PFSK-1 (cell line): ENCODE measurements around the gene ZBTB24.

Experiments
- POLR2AphosphoS5 ChIP-seq: IDR thresholded peaks from 2 replicates; pipeline ENCODE4 v1.6.1; 2012; ENCODE audit warnings: low read depth, mild to moderate bottlenecking, control low read depth, low read length, moderate library complexity
- TAF1 ChIP-seq: IDR thresholded peaks from 2 replicates; pipeline ENCODE4 v1.6.1; 2012; ENCODE audit warnings: low read length, control low read depth, borderline replicate concordance; ENCODE audit not compliant: insufficient read depth
- TF ChIP-seq, protein P1 (sequence below), 2 experiments: IDR thresholded peaks; 2 replicates each; pipeline versions ENCODE4 v1.6.1 to v1.8.0; 2011 to 2012; ENCODE audit warnings: low read depth in 2 of 2, low read length in 2 of 2, control low read depth in 1 of 2, inconsistent platforms in 1 of 2, mild to moderate bottlenecking in 1 of 2, moderate library complexity in 1 of 2; ENCODE audit not compliant: insufficient read depth in 1 of 2

DNA sequence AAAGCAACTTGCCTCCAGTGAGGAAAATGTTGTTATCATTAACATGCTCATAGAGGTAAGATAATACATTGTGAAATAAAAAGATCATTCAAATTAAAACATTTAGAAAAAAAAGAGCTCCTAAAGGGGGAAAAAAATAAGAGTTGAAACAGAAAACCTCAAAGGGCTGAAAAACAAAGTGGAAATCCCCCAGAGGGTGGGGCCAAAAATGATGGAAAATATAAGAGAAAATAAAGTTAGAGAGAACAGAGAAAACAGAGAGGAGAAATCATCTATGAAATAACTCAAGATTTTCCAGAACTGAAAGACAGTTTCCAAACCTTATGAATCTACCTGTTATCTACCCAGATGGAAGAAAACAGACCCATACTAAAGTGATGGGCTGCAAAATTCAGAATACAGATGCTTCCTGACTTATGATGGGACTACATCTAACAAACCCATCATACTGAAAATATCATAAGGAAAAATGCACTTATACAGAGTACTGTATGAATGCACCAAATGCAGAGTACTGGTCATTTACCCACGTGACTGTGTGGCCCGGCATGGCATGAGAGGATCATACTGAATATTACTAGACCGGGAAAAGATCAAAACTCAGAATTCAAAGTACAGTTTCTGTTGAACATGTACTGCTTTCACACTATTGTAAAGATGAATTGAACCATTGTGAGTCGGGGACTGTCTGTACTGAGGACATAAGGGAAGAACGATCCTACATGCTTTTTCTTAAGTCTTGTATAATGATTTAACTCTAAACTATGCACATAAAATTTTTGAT lies 4.0 kb downstream of the ZBTB24 start:
- no peak for TF ChIP-seq POLR2AphosphoS5
- TF ChIP-seq, protein P1, sequence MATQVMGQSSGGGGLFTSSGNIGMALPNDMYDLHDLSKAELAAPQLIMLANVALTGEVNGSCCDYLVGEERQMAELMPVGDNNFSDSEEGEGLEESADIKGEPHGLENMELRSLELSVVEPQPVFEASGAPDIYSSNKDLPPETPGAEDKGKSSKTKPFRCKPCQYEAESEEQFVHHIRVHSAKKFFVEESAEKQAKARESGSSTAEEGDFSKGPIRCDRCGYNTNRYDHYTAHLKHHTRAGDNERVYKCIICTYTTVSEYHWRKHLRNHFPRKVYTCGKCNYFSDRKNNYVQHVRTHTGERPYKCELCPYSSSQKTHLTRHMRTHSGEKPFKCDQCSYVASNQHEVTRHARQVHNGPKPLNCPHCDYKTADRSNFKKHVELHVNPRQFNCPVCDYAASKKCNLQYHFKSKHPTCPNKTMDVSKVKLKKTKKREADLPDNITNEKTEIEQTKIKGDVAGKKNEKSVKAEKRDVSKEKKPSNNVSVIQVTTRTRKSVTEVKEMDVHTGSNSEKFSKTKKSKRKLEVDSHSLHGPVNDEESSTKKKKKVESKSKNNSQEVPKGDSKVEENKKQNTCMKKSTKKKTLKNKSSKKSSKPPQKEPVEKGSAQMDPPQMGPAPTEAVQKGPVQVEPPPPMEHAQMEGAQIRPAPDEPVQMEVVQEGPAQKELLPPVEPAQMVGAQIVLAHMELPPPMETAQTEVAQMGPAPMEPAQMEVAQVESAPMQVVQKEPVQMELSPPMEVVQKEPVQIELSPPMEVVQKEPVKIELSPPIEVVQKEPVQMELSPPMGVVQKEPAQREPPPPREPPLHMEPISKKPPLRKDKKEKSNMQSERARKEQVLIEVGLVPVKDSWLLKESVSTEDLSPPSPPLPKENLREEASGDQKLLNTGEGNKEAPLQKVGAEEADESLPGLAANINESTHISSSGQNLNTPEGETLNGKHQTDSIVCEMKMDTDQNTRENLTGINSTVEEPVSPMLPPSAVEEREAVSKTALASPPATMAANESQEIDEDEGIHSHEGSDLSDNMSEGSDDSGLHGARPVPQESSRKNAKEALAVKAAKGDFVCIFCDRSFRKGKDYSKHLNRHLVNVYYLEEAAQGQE (IDR thresholded peaks at IDR 0.05; ENCODE audit: insufficient read depth in 1 of 2, low read depth in 2 of 2, low read length in 2 of 2): no peak
- TF ChIP-seq TAF1: no peak
